Tibial nerve (tissue), 4 donors: ENCODE measurements around the gene MED16. TPM values are rescaled to one million over a fixed set of nuclear protein-coding genes. Genes with fewer than 3 reads are reported as not detected.
A peak's percentile ranks its signal among the peaks of the same experiment; 100 is the strongest.

Source experiments
- DNase-seq, 2 donors: peaks; one replicate each; pipeline ENCODE4 v3.0.0-alpha.2; 2019; ENCODE audit warnings: low spot score in 2 of 2
- H3K27ac ChIP-seq, 4 donors: fragments of 200-600 bp; sonication (generic) in 3 of 4; one replicate each; pipeline ENCODE4 v1.5.1; 2017 to 2019; ENCODE audit warnings: mild to moderate bottlenecking in 1 of 4
- H3K27me3 ChIP-seq, 2 donors: fragments of 200-600 bp; sonication (generic) in 1 of 2; one replicate each; pipeline versions ENCODE4 v1.5.1 to v1.6.0; 2017 to 2019
- H3K36me3 ChIP-seq, 3 donors: fragments of 200-600 bp; sonication (generic); one replicate each; pipeline ENCODE4 v1.5.1; 2018 to 2019
- H3K4me1 ChIP-seq, 4 donors: fragments of 200-600 bp; sonication (generic) in 3 of 4; one replicate each; pipeline ENCODE4 v1.5.1; 2017 to 2019
- H3K4me3 ChIP-seq, 4 donors: fragments of 200-600 bp; sonication (generic) in 3 of 4; one replicate each; pipeline ENCODE4 v1.5.1; 2017 to 2019; ENCODE audit warnings: mild to moderate bottlenecking in 1 of 4, moderate library complexity in 1 of 4
- H3K9me3 ChIP-seq, 4 donors: fragments of 200-600 bp; sonication (generic) in 3 of 4; one replicate each; pipeline ENCODE4 v1.5.1; 2017 to 2019
- CTCF ChIP-seq, 5 experiments: fragments of 200-600 bp in 3 of 5; fragments of 450-650 bp in 2 of 5; sonication (generic) in 3 of 5; IDR thresholded peaks; one replicate each; pipeline ENCODE4 v1.5.1; 2016 to 2019; ENCODE audit warnings: antibody characterized with exemption in 5 of 5, mild to moderate bottlenecking in 3 of 5, moderate library complexity in 2 of 5
- EP300 ChIP-seq, 2 donors: sonication (generic); formaldehyde crosslinking; IDR thresholded peaks; one replicate each; pipeline ENCODE4 v1.6.1; 2017; ENCODE audit warnings: antibody characterized with exemption in 2 of 2, mild to moderate bottlenecking in 1 of 2
- POLR2A ChIP-seq, 2 donors: fragments of 450-650 bp; IDR thresholded peaks; one replicate each; pipeline ENCODE4 v1.6.1; 2017; ENCODE audit warnings: antibody characterized with exemption in 2 of 2, mild to moderate bottlenecking in 2 of 2, moderate library complexity in 2 of 2
- WGBS, 2 donors: methylation state at CpG; one replicate each; pipeline ENCODE4 v1.1.5; 2018; 5-methylcytosine and 5-hydroxymethylcytosine counted together
- total RNA-seq, 4 donors: library from RNA; depleted of rRNA; stranded (reverse); fragments of >200 nt; gene quantifications; one replicate each; pipeline ENCODE4 v1.1.0, GENCODE V29; 2016

Gene MED16
- total RNA-seq, 4 donors from 2014 or later: 49.6 to 67.5 (median 53.9) TPM

- peaks cover 0 to 59% (median 27%) of the 10 kb centered on the region in 4 donors for H3K4me1 ChIP-seq
Measured at GRCh38 chr19:919199-920050, 26.4 kb upstream of the MED16 start.

GRCh38 chr19:918481-919198 is 25.7 kb upstream of the MED16 start:
- WGBS, 2 donors: 2 to 4% methylated on average over 35 to 53 of the region's 58 CpGs
- Histone ChIP-seq H3K4me1 (peaks cover 0 to 57% (median 27%) of the 10 kb centered on the region in 4 donors), H3K4me3 (no peak overlapping the region), H3K27me3 (peaks cover 3 to 50% of the 10 kb centered on the region in 2 donors), H3K27ac (no peak overlapping the region), H3K9me3 (no peaks in the 10 kb centered on the region), H3K36me3 (no peaks in the 10 kb centered on the region)
- TF ChIP-seq CTCF (IDR thresholded peaks at IDR 0.05): no peak
- TF ChIP-seq EP300 (IDR thresholded peaks at IDR 0.05): no peak
- TF ChIP-seq POLR2A (IDR thresholded peaks at IDR 0.05): no peak
- no peak for DNase-seq

More at GRCh38 chr19:919199-920050, 26.4 kb upstream of the MED16 start:
- H3K27ac ChIP-seq: peak overlapping the region in 1 of 4 donors; percentile 40
- no peak for DNase-seq
- TF ChIP-seq EP300 (IDR thresholded peaks at IDR 0.05): no peak
- TF ChIP-seq CTCF (IDR thresholded peaks at IDR 0.05): no peak
- no peak for TF ChIP-seq POLR2A (IDR thresholded peaks at IDR 0.05)
- H3K4me3 ChIP-seq: peak overlapping the region in 2 of 4 donors; percentile 27 to 36
- H3K36me3 ChIP-seq: no peaks in the 10 kb centered on the region
- 4 to 9% methylated on average over 14 to 35 of the region's 68 CpGs for WGBS, 2 donors
- peaks cover 3 to 50% of the 10 kb centered on the region in 2 donors for H3K27me3 ChIP-seq
- H3K9me3 ChIP-seq: no peaks in the 10 kb centered on the region

- WGBS, 2 donors: 0% methylated on average over 5 to 9 of the region's 12 CpGs
- peaks cover 0 to 58% (median 29%) of the 10 kb centered on the region in 4 donors for H3K4me1 ChIP-seq
- peaks cover 3 to 50% of the 10 kb centered on the region in 2 donors for H3K27me3 ChIP-seq
Measured at GRCh38 chr19:918152-918437, 25.1 kb upstream of the MED16 start.

GRCh38 chr19:917323-918151 is 24.6 kb upstream of the MED16 start, which contains the start of gene KISS1R:
Gene KISS1R, plus strand, starts transcription at chr19:917333. Its CDS starts 170 bp downstream, at chr19:917503.
- peak within 1 kb of the TSS; percentile 1 to 35 (median 20) for H3K4me3 ChIP-seq
- peaks cover 0 to 59% (median 29%) of the 10 kb centered on the region in 4 donors for H3K4me1 ChIP-seq
- H3K36me3 ChIP-seq: no peaks in the 10 kb centered on the region
- H3K9me3 ChIP-seq: no peaks in the 10 kb centered on the region
- peaks cover 3 to 50% of the 10 kb centered on the region in 2 donors for H3K27me3 ChIP-seq
- no peak within 1 kb of the TSS for H3K27ac ChIP-seq
- no peak for DNase-seq
- 1% methylated on average over 34 to 37 of the region's 87 CpGs for WGBS, 2 donors
- TF ChIP-seq CTCF (IDR thresholded peaks at IDR 0.05) (peak in 4 of 5 experiments; percentile 20 to 50 (median 34)), EP300 (IDR thresholded peaks at IDR 0.05) (no peak)

More at GRCh38 chr19:918152-918437, 25.1 kb upstream of the MED16 start:
- no peak overlapping the region for H3K27ac ChIP-seq
- H3K4me3 ChIP-seq: peak overlapping the region in 1 of 4 donors; percentile 35
- DNase-seq: no peak
- TF ChIP-seq CTCF (IDR thresholded peaks at IDR 0.05): no peak
- no peak for TF ChIP-seq POLR2A (IDR thresholded peaks at IDR 0.05)
- no peak for TF ChIP-seq EP300 (IDR thresholded peaks at IDR 0.05)
- H3K36me3 ChIP-seq: no peaks in the 10 kb centered on the region
- no peaks in the 10 kb centered on the region for H3K9me3 ChIP-seq
